Activated CD8-positive, alpha-beta T cell treated with anti-CD3 and anti-CD28 coated beads for 36 hours (primary cell): ENCODE data around the gene NUDT6. TPM values are rescaled to one million over a fixed set of nuclear protein-coding genes. Genes with fewer than 3 reads are reported as not detected.

ENCODE experiments used
- ATAC-seq: fragments of 200-7000 bp; cut with Tn5 transposase; one replicate; pipeline ENCODE4 v1.10.0; 2021; ENCODE audit warnings: mild to moderate bottlenecking, moderate library complexity
- CTCF ChIA-PET: fragments of 350-600 bp; sonication (Branson Sonifier 250); formaldehyde crosslinking; loops from one replicate; lab custom pipeline; 2021; ENCODE audit warnings: antibody characterized with exemption; lab: Charles Lee
- POLR2A ChIA-PET: fragments of 350-600 bp; sonication (Branson Sonifier 250); formaldehyde crosslinking; loops from one replicate; lab custom pipeline; 2021; ENCODE audit warnings: antibody characterized with exemption; lab: Charles Lee
- DNase-seq: peaks from one replicate; pipeline ENCODE4 v3.0.0-alpha.2; 2020
- H3K27ac Mint-ChIP-seq: one replicate; pipeline ENCODE4 v1.8.0; 2021; ENCODE audit warnings: mild to moderate bottlenecking, mixed read lengths
- H3K27me3 Mint-ChIP-seq: one replicate; pipeline ENCODE4 v1.8.0; 2021; ENCODE audit warnings: mixed read lengths
- H3K36me3 Mint-ChIP-seq: one replicate; pipeline ENCODE4 v1.8.0; 2021; ENCODE audit warnings: low read depth, mixed read lengths
- H3K4me1 Mint-ChIP-seq: one replicate; pipeline ENCODE4 v1.8.0; 2021; ENCODE audit warnings: low read depth, mixed read lengths
- H3K4me3 Mint-ChIP-seq: one replicate; pipeline ENCODE4 v1.8.0; 2021; ENCODE audit warnings: mild to moderate bottlenecking, moderate library complexity, mixed read lengths
- H3K9me3 Mint-ChIP-seq: one replicate; pipeline ENCODE4 v1.8.0; 2021; ENCODE audit warnings: mixed read lengths
- intact Hi-C: fragments of 100-400 bp; cut with micrococcal nuclease; formaldehyde crosslinking; loops from one replicate; pipeline ENCODE4 v1.10.0; 2022
- total RNA-seq, 2 experiments: library from RNA; stranded (reverse); gene quantifications; one replicate each; pipeline ENCODE4 v1.2.3, GENCODE V29; 2021
- TF ChIP-seq, protein P1 (sequence below): fragments of 200-600 bp; IDR thresholded peaks from one replicate; pipeline ENCODE4 v1.8.0; 2022; ENCODE audit warnings: antibody characterized with exemption, mild to moderate bottlenecking

NUDT6 gene
- total RNA-seq, 2 experiments from 2014 or later = 4.4 to 5.7 TPM

- H3K4me1 Mint-ChIP-seq = peaks cover 8% of the 10 kb centered on the region
- CTCF ChIA-PET = no interaction called here
These were observed 38.2 kb upstream of the NUDT6 start for GRCh38 chr4:122960611-122961000.

DNA sequence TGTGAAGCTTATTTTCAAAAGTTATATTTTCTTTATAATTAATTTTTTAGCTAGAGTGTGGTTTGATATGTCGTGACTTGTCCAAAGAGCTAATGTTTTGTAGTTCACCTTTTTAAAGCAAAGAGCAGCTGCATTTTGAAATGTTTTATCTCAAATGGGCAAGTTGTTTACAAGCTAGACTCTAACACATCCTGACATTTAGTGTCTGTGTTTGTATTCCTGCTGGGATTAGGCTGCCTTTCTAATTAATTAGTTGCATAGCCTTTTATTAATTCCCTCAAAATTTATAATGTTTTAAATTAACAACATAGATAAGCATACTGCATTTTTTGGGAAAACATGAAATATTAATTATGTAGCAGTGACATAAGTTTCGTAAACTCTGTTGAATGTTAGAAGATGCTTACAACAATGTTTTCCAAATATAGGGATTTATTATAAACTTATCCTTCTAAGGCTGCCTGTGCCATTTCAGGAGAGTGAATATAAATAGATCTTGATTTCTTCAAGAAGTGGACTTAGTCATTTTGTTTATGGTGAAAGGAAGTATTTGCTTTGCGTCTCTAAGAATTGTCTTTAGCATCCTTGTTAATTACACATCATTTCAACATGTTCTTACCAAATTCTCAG is 37.7 kb upstream of the NUDT6 start:
- H3K9me3 Mint-ChIP-seq = no peaks in the 10 kb centered on the region
- H3K4me3 Mint-ChIP-seq = no peak overlapping the region
- POLR2A ChIA-PET = no interaction called here
- intact Hi-C loops = no loop called here
- peaks cover 8% of the 10 kb centered on the region for H3K4me1 Mint-ChIP-seq
- DNase-seq (no peak), ATAC-seq (no peak)
- TF ChIP-seq, protein P1, sequence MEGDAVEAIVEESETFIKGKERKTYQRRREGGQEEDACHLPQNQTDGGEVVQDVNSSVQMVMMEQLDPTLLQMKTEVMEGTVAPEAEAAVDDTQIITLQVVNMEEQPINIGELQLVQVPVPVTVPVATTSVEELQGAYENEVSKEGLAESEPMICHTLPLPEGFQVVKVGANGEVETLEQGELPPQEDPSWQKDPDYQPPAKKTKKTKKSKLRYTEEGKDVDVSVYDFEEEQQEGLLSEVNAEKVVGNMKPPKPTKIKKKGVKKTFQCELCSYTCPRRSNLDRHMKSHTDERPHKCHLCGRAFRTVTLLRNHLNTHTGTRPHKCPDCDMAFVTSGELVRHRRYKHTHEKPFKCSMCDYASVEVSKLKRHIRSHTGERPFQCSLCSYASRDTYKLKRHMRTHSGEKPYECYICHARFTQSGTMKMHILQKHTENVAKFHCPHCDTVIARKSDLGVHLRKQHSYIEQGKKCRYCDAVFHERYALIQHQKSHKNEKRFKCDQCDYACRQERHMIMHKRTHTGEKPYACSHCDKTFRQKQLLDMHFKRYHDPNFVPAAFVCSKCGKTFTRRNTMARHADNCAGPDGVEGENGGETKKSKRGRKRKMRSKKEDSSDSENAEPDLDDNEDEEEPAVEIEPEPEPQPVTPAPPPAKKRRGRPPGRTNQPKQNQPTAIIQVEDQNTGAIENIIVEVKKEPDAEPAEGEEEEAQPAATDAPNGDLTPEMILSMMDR = no peak
- peaks cover 8% of the 10 kb centered on the region for H3K36me3 Mint-ChIP-seq
- CTCF ChIA-PET = no interaction called here
- no peaks in the 10 kb centered on the region for H3K27me3 Mint-ChIP-seq
- H3K27ac Mint-ChIP-seq = no peak overlapping the region

More at GRCh38 chr4:122960611-122961000, 38.2 kb upstream of the NUDT6 start:
- H3K27me3 Mint-ChIP-seq = no peaks in the 10 kb centered on the region
- peaks cover 8% of the 10 kb centered on the region for H3K36me3 Mint-ChIP-seq
- H3K4me3 Mint-ChIP-seq = no peak overlapping the region
- DNase-seq = no peak
- TF ChIP-seq, protein P1 = no peak
- no peaks in the 10 kb centered on the region for H3K9me3 Mint-ChIP-seq
- H3K27ac Mint-ChIP-seq = no peak overlapping the region
- no peak for ATAC-seq
- intact Hi-C loops = no loop called here
- POLR2A ChIA-PET = no interaction called here

DNA sequence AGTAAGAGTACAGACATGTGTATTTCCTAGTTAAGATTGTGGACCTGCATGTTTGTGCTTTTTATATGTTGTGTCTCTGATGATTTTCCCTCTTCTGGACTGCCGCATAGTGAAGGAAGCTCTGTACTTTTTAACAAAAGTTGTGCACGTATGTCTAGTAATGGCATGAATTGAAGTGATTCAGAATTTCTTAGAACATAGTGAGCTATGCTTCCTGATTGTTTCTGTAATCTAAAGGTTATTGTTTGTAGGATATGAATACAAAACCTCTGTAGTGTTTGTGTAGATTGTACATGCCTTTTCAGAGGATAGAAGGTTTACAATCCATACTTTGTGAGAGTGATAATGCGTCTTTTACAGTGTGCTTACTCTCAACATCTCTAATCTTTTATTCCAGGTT is 37.0 kb upstream of the NUDT6 start:
- ChIA-PET POLR2A (no interaction called here), CTCF (no interaction called here)
- DNase-seq = no peak
- TF ChIP-seq, protein P1 = no peak
- peaks cover 8% of the 10 kb centered on the region for H3K4me1 Mint-ChIP-seq
- H3K36me3 Mint-ChIP-seq = peaks cover 8% of the 10 kb centered on the region
- no peaks in the 10 kb centered on the region for H3K27me3 Mint-ChIP-seq
- no peaks in the 10 kb centered on the region for H3K9me3 Mint-ChIP-seq
- intact Hi-C loops = no loop called here
- H3K4me3 Mint-ChIP-seq = no peak overlapping the region
- H3K27ac Mint-ChIP-seq = no peak overlapping the region
- no peak for ATAC-seq

DNA sequence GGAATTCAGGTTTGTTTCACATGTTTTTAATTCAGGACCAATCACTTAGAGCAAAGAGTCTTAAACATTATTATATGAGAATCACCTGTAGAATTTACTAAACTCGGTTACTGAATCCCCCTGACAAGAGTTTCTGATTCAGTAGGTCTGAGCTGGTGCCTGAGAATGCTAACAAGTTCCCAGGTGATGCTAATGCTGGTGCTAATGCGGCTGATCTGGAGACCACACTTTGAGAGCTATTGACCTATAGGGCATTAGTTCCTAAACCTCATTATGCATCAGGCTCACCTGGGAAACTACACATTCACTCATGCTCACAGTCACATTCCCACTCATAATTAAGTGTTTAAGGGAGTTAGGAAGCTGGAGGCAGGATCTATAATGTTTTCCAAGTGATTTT is 36.1 kb upstream of the NUDT6 start:
- Mint-ChIP-seq H3K36me3 (peaks cover 7% of the 10 kb centered on the region), H3K27ac (no peak overlapping the region), H3K27me3 (no peaks in the 10 kb centered on the region), H3K9me3 (no peaks in the 10 kb centered on the region), H3K4me3 (no peak overlapping the region), H3K4me1 (peaks cover 7% of the 10 kb centered on the region)
- DNase-seq = no peak
- ATAC-seq = no peak
- ChIA-PET POLR2A (no interaction called here), CTCF (no interaction called here)
- TF ChIP-seq, protein P1 = no peak
- intact Hi-C loops = no loop called here

DNA sequence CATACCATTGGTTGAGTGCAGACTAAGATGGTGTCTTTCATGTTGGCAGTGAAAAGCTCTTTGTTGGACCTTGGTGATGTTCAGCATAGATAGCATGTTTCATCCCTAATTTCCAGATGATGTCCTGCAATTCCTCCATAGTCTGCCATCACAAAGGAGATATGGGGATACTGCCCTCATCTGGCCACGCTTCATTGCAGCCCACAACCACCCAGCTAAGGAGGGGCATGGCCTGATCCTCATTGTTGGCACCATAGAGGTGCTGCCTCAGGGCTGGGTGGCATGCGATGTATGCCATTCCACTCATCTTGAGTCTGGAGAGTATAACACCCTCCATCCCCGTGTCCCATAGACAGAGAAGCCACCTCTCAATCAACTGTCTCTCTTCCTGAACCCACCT is 31.5 kb upstream of the NUDT6 start:
- Mint-ChIP-seq H3K36me3 (peaks cover 36% of the 10 kb centered on the region), H3K4me1 (no peaks in the 10 kb centered on the region), H3K27me3 (no peaks in the 10 kb centered on the region), H3K27ac (no peak overlapping the region), H3K4me3 (no peak overlapping the region), H3K9me3 (no peaks in the 10 kb centered on the region)
- no peak for DNase-seq
- ChIA-PET POLR2A (no interaction called here), CTCF (no interaction called here)
- TF ChIP-seq, protein P1 = no peak
- intact Hi-C loops = no loop called here
- no peak for ATAC-seq
